WERI-Rb-1 (cell line): ENCODE results near the gene QSOX1.

ENCODE experiments used
- DNase-seq: peaks from one replicate; pipeline ENCODE4 v3.0.0-alpha.2; 2020
- H3K27ac ChIP-seq: fragments of 250-450 bp; sonication (Bioruptor Pico); 2 replicates; pipeline ENCODE4 v1.5.1; 2020; ENCODE audit warnings: mild to moderate bottlenecking, moderate library complexity
- H3K27me3 ChIP-seq: fragments of 250-450 bp; sonication (Bioruptor Pico); 2 replicates; pipeline ENCODE4 v1.5.1; 2021; ENCODE audit warnings: mild to moderate bottlenecking, low read depth, moderate library complexity; ENCODE audit not compliant: insufficient read depth, severe bottlenecking
- H3K36me3 ChIP-seq: fragments of 250-450 bp; sonication (Bioruptor Pico); 2 replicates; pipeline ENCODE4 v1.5.1; 2020; ENCODE audit warnings: mild to moderate bottlenecking, moderate library complexity
- H3K4me3 ChIP-seq: 2 replicates; pipeline ENCODE4 v1.5.1; 2011; ENCODE audit warnings: low read depth, mild to moderate bottlenecking, control low read depth, low read length
- H3K9me3 ChIP-seq: fragments of 250-450 bp; sonication (Bioruptor Pico); 2 replicates; pipeline ENCODE4 v1.5.1; 2021; ENCODE audit warnings: mild to moderate bottlenecking, moderate library complexity; ENCODE audit not compliant: severe bottlenecking
- CTCF ChIP-seq: IDR thresholded peaks from 2 replicates; pipeline ENCODE4 v1.5.1; 2011; ENCODE audit warnings: low read depth, mild to moderate bottlenecking, control low read depth, inconsistent platforms, low read length

Gene QSOX1

GRCh38 chr1:180173952-180174351 lies 19.3 kb downstream of the QSOX1 start:
- no peak overlapping the region for H3K27ac ChIP-seq
- H3K36me3 ChIP-seq = peaks cover under 1% of the 10 kb centered on the region; the same call in 1 of the 2 replicates
- H3K4me3 ChIP-seq = no peak overlapping the region
- TF ChIP-seq CTCF = no peak
- no peak for DNase-seq
- H3K27me3 ChIP-seq = no peaks in the 10 kb centered on the region
- no peaks in the 10 kb centered on the region for H3K9me3 ChIP-seq

DNA sequence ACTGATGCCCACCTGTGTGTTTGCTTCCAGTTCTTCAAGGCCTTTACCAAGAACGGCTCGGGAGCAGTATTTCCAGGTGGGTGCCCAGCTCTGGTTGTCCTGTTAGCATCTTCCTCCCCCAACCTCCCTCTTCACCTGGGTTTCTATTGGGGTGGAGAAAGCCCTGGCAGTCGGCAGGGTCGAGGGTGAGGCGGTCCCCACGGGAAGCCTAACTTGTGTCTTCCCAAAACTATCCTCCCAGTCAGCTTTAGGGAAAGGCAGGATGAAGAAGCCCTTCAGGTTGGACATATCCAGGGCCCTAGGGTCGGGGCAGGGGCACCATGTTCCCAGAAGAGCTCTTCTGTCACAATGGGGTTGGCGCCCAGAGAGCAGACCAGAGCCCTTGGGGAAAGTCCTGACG lies 20.6 kb downstream of the QSOX1 start:
- H3K4me3 ChIP-seq = no peak overlapping the region
- no peak for DNase-seq
- no peaks in the 10 kb centered on the region for H3K27me3 ChIP-seq
- TF ChIP-seq CTCF = no peak
- peaks cover 3% of the 10 kb centered on the region; the same call in 1 of the 2 replicates for H3K36me3 ChIP-seq
- H3K27ac ChIP-seq = no peak overlapping the region
- H3K9me3 ChIP-seq = no peaks in the 10 kb centered on the region

DNA sequence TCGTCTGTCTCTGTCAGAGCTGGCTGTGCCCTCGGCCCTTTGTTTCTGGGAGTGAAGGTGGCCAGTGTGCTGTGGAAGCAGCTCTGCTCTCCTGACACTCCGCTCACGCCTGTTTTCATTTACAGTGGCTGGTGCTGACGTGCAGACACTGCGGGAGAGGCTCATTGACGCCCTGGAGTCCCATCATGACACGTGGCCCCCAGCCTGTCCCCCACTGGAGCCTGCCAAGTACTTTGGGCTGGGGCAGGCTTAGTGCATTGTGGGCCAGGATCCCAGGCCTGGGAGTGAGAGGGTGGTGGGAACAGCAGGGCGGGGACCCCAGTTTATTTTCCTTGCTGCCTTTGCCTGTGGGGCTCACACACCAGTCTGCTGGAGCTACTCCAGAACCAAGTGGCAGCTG lies 21.1 kb downstream of the QSOX1 start:
- Histone ChIP-seq H3K4me3 (no peak overlapping the region), H3K27ac (no peak overlapping the region), H3K9me3 (no peaks in the 10 kb centered on the region), H3K27me3 (no peaks in the 10 kb centered on the region), H3K36me3 (peaks cover 3% of the 10 kb centered on the region; the same call in 1 of the 2 replicates)
- TF ChIP-seq CTCF = no peak
- no peak for DNase-seq

DNA sequence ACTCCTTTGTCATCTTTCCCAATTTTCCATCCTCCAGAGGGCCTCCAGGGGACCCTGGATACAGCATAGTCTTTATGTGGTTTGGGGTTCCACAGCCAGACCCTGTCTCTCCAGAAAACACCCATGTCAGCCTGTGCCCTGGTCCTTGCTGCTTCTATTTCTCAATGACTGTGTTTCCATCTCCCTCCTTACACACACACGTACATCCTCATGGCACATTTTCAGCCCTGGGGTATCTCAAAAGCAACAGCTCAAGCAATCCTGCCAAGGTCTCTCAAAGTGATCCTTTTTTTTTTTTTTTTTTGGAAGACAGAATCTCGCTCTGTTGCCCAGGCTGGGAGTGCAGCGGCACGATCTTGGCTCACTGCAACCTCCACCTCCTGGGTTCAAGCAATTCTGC lies 22.3 kb downstream of the QSOX1 start:
- H3K4me3 ChIP-seq = no peak overlapping the region
- H3K27me3 ChIP-seq = no peaks in the 10 kb centered on the region
- H3K36me3 ChIP-seq = peaks cover 3% of the 10 kb centered on the region; the same call in 1 of the 2 replicates
- TF ChIP-seq CTCF = no peak
- DNase-seq = no peak
- H3K27ac ChIP-seq = no peak overlapping the region
- no peaks in the 10 kb centered on the region for H3K9me3 ChIP-seq

DNA sequence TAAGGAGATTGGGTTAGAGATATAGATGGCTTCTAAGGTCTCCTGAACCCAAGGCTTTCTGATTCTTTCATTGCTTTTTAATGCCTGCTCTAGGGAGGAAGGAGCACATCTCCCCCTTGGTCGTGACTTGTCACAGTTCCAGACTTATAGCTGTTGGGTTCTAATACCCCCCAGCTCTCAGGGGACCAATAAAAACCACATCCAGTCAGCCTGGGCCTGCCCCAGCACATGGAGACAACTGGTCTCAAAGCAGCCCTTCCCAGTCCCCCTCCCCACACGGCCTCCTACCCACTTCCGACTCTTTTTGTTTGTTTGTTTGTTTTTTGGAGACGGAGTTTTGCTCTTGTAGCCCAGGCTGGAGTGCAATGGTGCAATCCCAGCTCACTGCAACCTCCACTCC lies 23.3 kb downstream of the QSOX1 start:
- no peak for TF ChIP-seq CTCF
- Histone ChIP-seq H3K27me3 (no peaks in the 10 kb centered on the region), H3K36me3 (peaks cover 3% of the 10 kb centered on the region; the same call in 1 of the 2 replicates), H3K27ac (no peak overlapping the region), H3K4me3 (no peak overlapping the region), H3K9me3 (no peaks in the 10 kb centered on the region)
- no peak for DNase-seq

- Histone ChIP-seq H3K4me3 (no peak overlapping the region), H3K36me3 (peaks cover 3% of the 10 kb centered on the region; the same call in 1 of the 2 replicates), H3K9me3 (no peaks in the 10 kb centered on the region), H3K27me3 (no peaks in the 10 kb centered on the region), H3K27ac (no peak overlapping the region)
- peak; percentile 99 for TF ChIP-seq CTCF
- DNase-seq = peak; percentile 70
Observed at GRCh38 chr1:180178511-180179161, 24.0 kb downstream of the QSOX1 start.
